ENCODE measurements around the gene SGMS1. TPM values are rescaled to one million over a fixed set of nuclear protein-coding genes. Genes with fewer than 3 reads are reported as not detected.

Gene SGMS1
- total RNA-seq, 1 experiment from 2014 or later: 20.4 TPM

DNA sequence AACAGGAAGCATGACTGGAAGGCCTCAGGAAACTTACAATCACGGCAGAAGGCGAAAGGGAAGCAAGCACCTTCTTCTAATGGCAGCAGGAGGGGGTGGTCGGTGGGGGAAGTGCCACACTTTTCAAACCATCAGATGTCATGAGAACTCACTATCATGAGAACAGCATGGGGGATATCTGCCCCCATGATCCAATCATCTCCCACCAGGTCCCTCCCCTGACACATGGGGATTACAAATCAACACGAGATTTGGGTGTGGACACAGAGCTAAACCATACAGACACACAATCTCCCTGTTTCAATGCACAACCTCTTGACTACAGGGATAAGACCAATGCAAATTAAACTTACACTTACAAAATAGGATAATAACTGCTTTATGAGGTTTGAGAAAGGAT, 97.6 kb downstream of the SGMS1 start:
- H3K56ac ChIP-seq (ENCODE audit: insufficient read length, low read depth, low read length): no peak overlapping the region
- TF ChIP-seq, protein P1, sequence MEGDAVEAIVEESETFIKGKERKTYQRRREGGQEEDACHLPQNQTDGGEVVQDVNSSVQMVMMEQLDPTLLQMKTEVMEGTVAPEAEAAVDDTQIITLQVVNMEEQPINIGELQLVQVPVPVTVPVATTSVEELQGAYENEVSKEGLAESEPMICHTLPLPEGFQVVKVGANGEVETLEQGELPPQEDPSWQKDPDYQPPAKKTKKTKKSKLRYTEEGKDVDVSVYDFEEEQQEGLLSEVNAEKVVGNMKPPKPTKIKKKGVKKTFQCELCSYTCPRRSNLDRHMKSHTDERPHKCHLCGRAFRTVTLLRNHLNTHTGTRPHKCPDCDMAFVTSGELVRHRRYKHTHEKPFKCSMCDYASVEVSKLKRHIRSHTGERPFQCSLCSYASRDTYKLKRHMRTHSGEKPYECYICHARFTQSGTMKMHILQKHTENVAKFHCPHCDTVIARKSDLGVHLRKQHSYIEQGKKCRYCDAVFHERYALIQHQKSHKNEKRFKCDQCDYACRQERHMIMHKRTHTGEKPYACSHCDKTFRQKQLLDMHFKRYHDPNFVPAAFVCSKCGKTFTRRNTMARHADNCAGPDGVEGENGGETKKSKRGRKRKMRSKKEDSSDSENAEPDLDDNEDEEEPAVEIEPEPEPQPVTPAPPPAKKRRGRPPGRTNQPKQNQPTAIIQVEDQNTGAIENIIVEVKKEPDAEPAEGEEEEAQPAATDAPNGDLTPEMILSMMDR (conservative IDR thresholded peaks at IDR 0.05): no peak
- no peak overlapping the region for H3K23ac ChIP-seq (ENCODE audit: insufficient read length, low read depth, low read length)
- no peak overlapping the region for H2BK15ac ChIP-seq (ENCODE audit: low read depth, low read length)
- no peak overlapping the region for H2BK12ac ChIP-seq (ENCODE audit: insufficient read length, low read depth, low read length)
- no peaks in the 10 kb centered on the region for H3K36me3 Mint-ChIP-seq (ENCODE audit: insufficient read depth in 1 of 3, low read depth in 3 of 3)
- H3T11ph ChIP-seq (ENCODE audit: low read length): no peak overlapping the region
- H3K79me2 ChIP-seq (ENCODE audit: insufficient read depth, low read length): no peaks in the 10 kb centered on the region
- no peak overlapping the region for H3K27ac ChIP-seq (ENCODE audit: insufficient read length, low read depth, low read length)
- H3K9me3 ChIP-seq (ENCODE audit: control insufficient read depth, low read depth, low read length): no peaks in the 10 kb centered on the region
- no peaks in the 10 kb centered on the region for H3K27me3 ChIP-seq (ENCODE audit: insufficient read depth, low read length)
- no peak for DNase-seq
- H3K27me3 Mint-ChIP-seq (ENCODE audit: low read depth): no peaks in the 10 kb centered on the region
- no peak overlapping the region for H2BK20ac ChIP-seq (ENCODE audit: low read depth, low read length, poor library complexity, severe bottlenecking)
- H3K9me3 Mint-ChIP-seq: no peaks in the 10 kb centered on the region
- no peak overlapping the region for H3K9ac ChIP-seq (ENCODE audit: extremely low read depth, insufficient read length, low read length)
- no peak overlapping the region for H4K91ac ChIP-seq (ENCODE audit: insufficient read length, low read depth, low read length)
- H3K14ac ChIP-seq (ENCODE audit: insufficient read depth, low read length): no peak overlapping the region
- WGBS (ENCODE audit: extremely low coverage, insufficient read length, low lambda C conversion rate): no CpG with 5 or more reads among the region's 4 CpGs
- no peaks in the 10 kb centered on the region for H4K20me1 ChIP-seq (ENCODE audit: control insufficient read depth, insufficient read depth, insufficient read length)
- H2AK5ac ChIP-seq (ENCODE audit: insufficient read length, low read length): no peak overlapping the region
- no peak overlapping the region for H2BK120ac ChIP-seq (ENCODE audit: low read depth, low read length, poor library complexity, severe bottlenecking)
- no peak overlapping the region for H4K8ac ChIP-seq (replicated peaks; ENCODE audit: insufficient read length, low read depth, low read length)
- H3K4me1 ChIP-seq (ENCODE audit: insufficient read depth, low read length): peaks cover 8% of the 10 kb centered on the region; the same call in 1 of the 2 replicates
- H4K5ac ChIP-seq (ENCODE audit: insufficient read length, low read depth, low read length): no peak overlapping the region
- H3K23me2 ChIP-seq (ENCODE audit: insufficient read length, low read depth, low read length, poor library complexity, severe bottlenecking): no peaks in the 10 kb centered on the region
- no peak overlapping the region for H3K4me2 ChIP-seq (ENCODE audit: insufficient read depth, insufficient read length, low read length)
- H3K4ac ChIP-seq (ENCODE audit: low read depth, low read length): no peak overlapping the region
- H2AFZ ChIP-seq (ENCODE audit: low read length): no peak overlapping the region
- no peaks in the 10 kb centered on the region for H3K79me1 ChIP-seq (ENCODE audit: insufficient read depth, low read depth, low read length, poor library complexity, severe bottlenecking)
- H3K18ac ChIP-seq (ENCODE audit: insufficient read length, low read depth, low read length): no peak overlapping the region
- H3K27ac Mint-ChIP-seq: no peak overlapping the region; a peak in 1 of 7 replicates
- peaks cover 42 to 44% of the 10 kb centered on the region in 2 experiments for H3K4me1 Mint-ChIP-seq
- no peak overlapping the region for H2BK5ac ChIP-seq (ENCODE audit: insufficient read length, low read length)
- no peak overlapping the region; a peak in 1 of 5 replicates for H3K4me3 Mint-ChIP-seq
